Activated CD4-positive, alpha-beta T cell treated with anti-CD3 and anti-CD28 coated beads for 36 hours (primary cell): ENCODE measurements around the gene EIF3I. TPM values are rescaled to one million over a fixed set of nuclear protein-coding genes. Genes with fewer than 3 reads are reported as not detected.

ENCODE experiments used
- total RNA-seq, 2 experiments: library from RNA; stranded (reverse); gene quantifications; one replicate each; pipeline ENCODE4 v1.2.3, GENCODE V29; 2021

The EIF3I gene
- total RNA-seq, 2 experiments from 2014 or later = 299 to 349 TPM

Other genes with a start within 250 kb of the EIF3I start
- gene KHDRBS1, start 208.5 kb upstream of the EIF3I start, total RNA-seq = 100 to 1,000 TPM; 198 to 206 TPM
- 10 to 100 TPM; 25.2 to 29.8 TPM for gene TMEM39B, start 149.5 kb upstream of the EIF3I start, total RNA-seq
- 10 to 100 TPM; 70.0 to 78.3 TPM for gene KPNA6, start 114.4 kb upstream of the EIF3I start, total RNA-seq
- gene TXLNA, start 42.7 kb upstream of the EIF3I start, total RNA-seq = 10 to 100 TPM; 79.5 to 79.7 TPM
- gene CCDC28B, start 21.8 kb upstream of the EIF3I start, total RNA-seq = 10 to 100 TPM; 13.0 to 19.3 TPM
- 1 to 10 TPM; 4.4 to 5.0 TPM for gene IQCC, start 16.7 kb upstream of the EIF3I start, total RNA-seq
- not detected for gene DCDC2B, start 13.3 kb upstream of the EIF3I start, total RNA-seq
- gene TMEM234, start 54 bp upstream of the EIF3I start, total RNA-seq = 1 to 10 TPM; 7.3 to 8.2 TPM
- under 1 TPM; 0.72 to 0.82 TPM for gene FAM167B, start 24.8 kb downstream of the EIF3I start, total RNA-seq
- 100 to 1,000 TPM; 179 to 220 TPM for gene LCK, start 28.9 kb downstream of the EIF3I start, total RNA-seq
- gene HDAC1, start 69.7 kb downstream of the EIF3I start, total RNA-seq = 100 to 1,000 TPM; 132 to 146 TPM
- gene MARCKSL1, start 113.8 kb downstream of the EIF3I start, total RNA-seq = 10 to 100 TPM; 27.0 to 29.3 TPM
- 1 to 10 TPM; 3.1 to 3.3 TPM for gene FAM229A, start 140.1 kb downstream of the EIF3I start, total RNA-seq
- 1 to 10 TPM in 1 of 2 experiments, under 1 TPM in 1; 0.76 to 1.6 TPM for gene TSSK3, start 140.1 kb downstream of the EIF3I start, total RNA-seq
- gene BSDC1, start 172.0 kb downstream of the EIF3I start, total RNA-seq = 10 to 100 TPM; 29.4 to 36.9 TPM
- not detected for gene ZBTB8B, start 242.7 kb downstream of the EIF3I start, total RNA-seq